B cell (primary cell): Measurements from ENCODE around the gene LRP4.

ENCODE experiments used
- CTCF ChIP-seq: fragments of 200-600 bp; IDR thresholded peaks from one replicate; pipeline ENCODE4 v1.8.0; 2022; ENCODE audit warnings: antibody characterized with exemption, mild to moderate bottlenecking
- EZH2 ChIP-seq: IDR thresholded peaks from 2 replicates; pipeline ENCODE4 v1.6.1; 2012; ENCODE audit warnings: borderline replicate concordance, low read depth, mild to moderate bottlenecking, moderate library complexity, low read length; ENCODE audit not compliant: insufficient read depth, poor library complexity, severe bottlenecking

- TF ChIP-seq CTCF: no peak
- no peak for TF ChIP-seq EZH2
Observed at GRCh38 chr11:46876471-46876870, 41.9 kb downstream of the LRP4 start.
